ENCODE results near the gene DOC2A. TPM values are rescaled to one million over a fixed set of nuclear protein-coding genes. Genes with fewer than 3 reads are reported as not detected.
"Not testable (repeated sequence)": the region's sequence is repeated elsewhere in the genome, so short reads cannot be mapped to it uniquely, and the experiment has no call there.

DOC2A gene
- total and polyA plus RNA-seq, 2 donors (not counting 1 experiment from before 2014, with no cell fraction given), result not detected

- no peaks in the 10 kb centered on the region for H3K36me3 ChIP-seq (replicated peaks in 1 of 2; ENCODE audit: control extremely low read depth in 1 of 2, control insufficient read depth in 1 of 2, extremely low read depth in 1 of 2, insufficient read depth in 2 of 2, low read length in 1 of 2)
- ATAC-seq (ENCODE audit: low read depth) (no peak), DNase-seq (no peak)
- H3K4me2 ChIP-seq (replicated peaks; ENCODE audit: low read depth, low read length, poor library complexity, severe bottlenecking), result no peak overlapping the region
- no peaks in the 10 kb centered on the region for H4K20me1 ChIP-seq (ENCODE audit: control insufficient read depth, insufficient read depth, low read length, poor library complexity, severe bottlenecking)
- H2AFZ ChIP-seq (ENCODE audit: insufficient read depth, low read depth, low read length, poor library complexity, severe bottlenecking), result no peak overlapping the region
- no peak overlapping the region for H3K4me3 Mint-ChIP-seq
- peaks cover 6 to 11% of the 10 kb centered on the region in 2 donors for H3K4me1 ChIP-seq (ENCODE audit: control insufficient read depth in 2 of 2, insufficient read depth in 2 of 2, low read length in 2 of 2)
- H3K9me3 ChIP-seq (ENCODE audit: control extremely low read depth in 1 of 3, control insufficient read depth in 2 of 3, insufficient read depth in 1 of 3, low read length in 2 of 3), result peaks cover 0 to 3% (median 0%) of the 10 kb centered on the region in 3 donors
- H3K4me3 ChIP-seq (ENCODE audit: control extremely low read depth in 1 of 5, extremely low read depth in 1 of 5, insufficient read depth in 1 of 5, low read depth in 2 of 5, low read length in 4 of 5), result no peak overlapping the region
- H3K27me3 Mint-ChIP-seq, result peaks cover 4% of the 10 kb centered on the region
- TF ChIP-seq, protein P1, sequence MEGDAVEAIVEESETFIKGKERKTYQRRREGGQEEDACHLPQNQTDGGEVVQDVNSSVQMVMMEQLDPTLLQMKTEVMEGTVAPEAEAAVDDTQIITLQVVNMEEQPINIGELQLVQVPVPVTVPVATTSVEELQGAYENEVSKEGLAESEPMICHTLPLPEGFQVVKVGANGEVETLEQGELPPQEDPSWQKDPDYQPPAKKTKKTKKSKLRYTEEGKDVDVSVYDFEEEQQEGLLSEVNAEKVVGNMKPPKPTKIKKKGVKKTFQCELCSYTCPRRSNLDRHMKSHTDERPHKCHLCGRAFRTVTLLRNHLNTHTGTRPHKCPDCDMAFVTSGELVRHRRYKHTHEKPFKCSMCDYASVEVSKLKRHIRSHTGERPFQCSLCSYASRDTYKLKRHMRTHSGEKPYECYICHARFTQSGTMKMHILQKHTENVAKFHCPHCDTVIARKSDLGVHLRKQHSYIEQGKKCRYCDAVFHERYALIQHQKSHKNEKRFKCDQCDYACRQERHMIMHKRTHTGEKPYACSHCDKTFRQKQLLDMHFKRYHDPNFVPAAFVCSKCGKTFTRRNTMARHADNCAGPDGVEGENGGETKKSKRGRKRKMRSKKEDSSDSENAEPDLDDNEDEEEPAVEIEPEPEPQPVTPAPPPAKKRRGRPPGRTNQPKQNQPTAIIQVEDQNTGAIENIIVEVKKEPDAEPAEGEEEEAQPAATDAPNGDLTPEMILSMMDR (IDR thresholded peaks at IDR 0.05), result no peak
- TF ChIP-seq EZH2 (IDR thresholded peaks at IDR 0.05; ENCODE audit: borderline replicate concordance, insufficient read depth, low read depth, low read length, poor library complexity, severe bottlenecking), result no peak
- H3K79me2 ChIP-seq (ENCODE audit: control insufficient read depth, insufficient read depth, low read length), result no peaks in the 10 kb centered on the region
- no peak overlapping the region for H3K9ac ChIP-seq (ENCODE audit: low read length)
- H3K27ac Mint-ChIP-seq, result no peak overlapping the region
- no peak overlapping the region for H3K27ac ChIP-seq (ENCODE audit: low read length in 2 of 2)
- H3K9me3 Mint-ChIP-seq (ENCODE audit: insufficient read depth), result no peaks in the 10 kb centered on the region
- peaks cover 15% of the 10 kb centered on the region for H3K4me1 Mint-ChIP-seq
- POLR2A ChIA-PET, result interaction anchor here (0.7 kb wide), 1 partner anchor 205 kb away, joined by 3 read pairs; no protein-coding TSS in a partner anchor
- no peaks in the 10 kb centered on the region for H3K27me3 ChIP-seq (replicated peaks in 1 of 4; ENCODE audit: control extremely low read depth in 1 of 4, control insufficient read depth in 3 of 4, insufficient read depth in 4 of 4, low read length in 3 of 4)
- intact Hi-C loops (cut with micrococcal nuclease), result no loop called here
- CTCF ChIA-PET, result interaction anchor here (0.9 to 3.8 kb wide), 5 partner anchors 13 to 327 kb away, joined by 3 to 18 read pairs (median 3); partner anchors contain the start of gene TLCD3B
- WGBS (ENCODE audit: insufficient coverage), result 68% methylated on average over 3 of the region's 4 CpGs
Measured at GRCh38 chr16:30018731-30019158, 7.9 kb upstream of the DOC2A start.

DNA sequence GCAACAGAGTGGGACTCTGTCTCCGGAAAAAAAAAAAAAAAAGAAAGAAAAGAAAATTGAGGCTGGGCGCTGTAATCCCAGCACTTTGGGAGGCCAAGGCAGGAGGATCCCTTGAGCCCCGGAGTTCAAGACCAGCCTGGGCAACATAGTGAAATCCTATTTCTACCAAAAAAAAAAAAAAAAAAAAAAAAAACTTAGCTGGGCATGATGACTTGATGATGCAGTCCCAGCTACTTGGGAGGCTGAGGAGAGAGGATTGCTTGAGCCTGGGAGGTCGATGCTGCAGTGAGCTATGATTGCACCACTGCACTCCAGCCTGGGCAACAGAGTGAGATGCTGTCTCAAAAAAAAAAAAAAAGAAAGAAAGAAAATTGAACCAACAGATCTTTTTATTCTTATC, 7.1 kb upstream of the DOC2A start:
- peaks cover 6 to 11% of the 10 kb centered on the region in 2 donors for H3K4me1 ChIP-seq (ENCODE audit: control insufficient read depth in 2 of 2, insufficient read depth in 2 of 2, low read length in 2 of 2)
- H3K9me3 Mint-ChIP-seq (ENCODE audit: insufficient read depth); intact Hi-C loops (cut with micrococcal nuclease); DNase-seq; H2AFZ ChIP-seq (ENCODE audit: insufficient read depth, low read depth, low read length, poor library complexity, severe bottlenecking); H3K27ac ChIP-seq (ENCODE audit: low read length in 2 of 2); H3K36me3 ChIP-seq (replicated peaks in 1 of 2; ENCODE audit: control extremely low read depth in 1 of 2, control insufficient read depth in 1 of 2, extremely low read depth in 1 of 2, insufficient read depth in 2 of 2, low read length in 1 of 2); H3K4me3 Mint-ChIP-seq; H3K4me3 ChIP-seq (ENCODE audit: control extremely low read depth in 1 of 5, extremely low read depth in 1 of 5, insufficient read depth in 1 of 5, low read depth in 2 of 5, low read length in 4 of 5); H3K79me2 ChIP-seq (ENCODE audit: control insufficient read depth, insufficient read depth, low read length); ATAC-seq (ENCODE audit: low read depth); H3K9ac ChIP-seq (ENCODE audit: low read length); H3K27ac Mint-ChIP-seq; H3K4me2 ChIP-seq (replicated peaks; ENCODE audit: low read depth, low read length, poor library complexity, severe bottlenecking); H3K27me3 ChIP-seq (replicated peaks in 1 of 4; ENCODE audit: control extremely low read depth in 1 of 4, control insufficient read depth in 3 of 4, insufficient read depth in 4 of 4, low read length in 3 of 4); H4K20me1 ChIP-seq (ENCODE audit: control insufficient read depth, insufficient read depth, low read length, poor library complexity, severe bottlenecking); H3K27me3 Mint-ChIP-seq; H3K9me3 ChIP-seq (ENCODE audit: control extremely low read depth in 1 of 3, control insufficient read depth in 2 of 3, insufficient read depth in 1 of 3, low read length in 2 of 3): not testable (repeated sequence)
- POLR2A ChIA-PET, result interaction anchor here (0.6 kb wide), 1 partner anchor 60 kb away, joined by 4 read pairs; no protein-coding TSS in a partner anchor
- CTCF ChIA-PET, result interaction anchor here (0.9 to 3.8 kb wide), 5 partner anchors 13 to 327 kb away, joined by 3 to 18 read pairs (median 4); partner anchors contain the start of gene TLCD3B
- H3K4me1 Mint-ChIP-seq, result peaks cover 15% of the 10 kb centered on the region
- WGBS (ENCODE audit: insufficient coverage), result no CpG with 5 or more reads among the region's 4 CpGs

Data from B cell (primary cell).